Ammon's horn (tissue), 1 donor: ENCODE results near the gene BCAT1.
"Not testable (repeated sequence)": the region's sequence is repeated elsewhere in the genome, so short reads cannot be mapped to it uniquely, and the experiment has no call there.

Source experiments
- DNase-seq: peaks from one replicate; pipeline ENCODE4 v3.0.0-alpha.2; 2016; ENCODE audit warnings: low spot score

BCAT1 gene

DNA sequence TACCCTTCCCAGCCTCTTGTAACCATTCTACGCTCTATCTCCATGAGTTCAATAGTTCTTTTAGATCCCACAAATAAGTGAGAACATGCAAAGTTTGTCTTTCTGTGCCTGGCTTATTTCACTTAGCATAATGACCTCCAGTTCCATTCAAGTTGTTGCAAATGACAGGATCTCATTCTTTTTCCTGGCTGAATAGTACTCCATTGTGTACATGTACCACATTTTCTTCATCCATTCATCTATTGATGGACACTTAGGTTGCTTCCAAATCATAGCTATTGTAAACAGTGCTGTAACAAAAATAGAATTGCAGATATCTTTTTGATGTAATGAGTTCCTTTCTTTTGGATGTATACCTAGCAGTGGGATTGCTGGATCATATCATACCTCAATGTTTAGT, 139.6 kb downstream of the BCAT1 start:
- not testable (repeated sequence) for DNase-seq

GRCh38 chr12:24808651-24809050, 140.2 kb downstream of the BCAT1 start:
- no peak for DNase-seq

- DNase-seq: no peak
These were observed 142.5 kb downstream of the BCAT1 start for GRCh38 chr12:24806386-24806785.

DNA sequence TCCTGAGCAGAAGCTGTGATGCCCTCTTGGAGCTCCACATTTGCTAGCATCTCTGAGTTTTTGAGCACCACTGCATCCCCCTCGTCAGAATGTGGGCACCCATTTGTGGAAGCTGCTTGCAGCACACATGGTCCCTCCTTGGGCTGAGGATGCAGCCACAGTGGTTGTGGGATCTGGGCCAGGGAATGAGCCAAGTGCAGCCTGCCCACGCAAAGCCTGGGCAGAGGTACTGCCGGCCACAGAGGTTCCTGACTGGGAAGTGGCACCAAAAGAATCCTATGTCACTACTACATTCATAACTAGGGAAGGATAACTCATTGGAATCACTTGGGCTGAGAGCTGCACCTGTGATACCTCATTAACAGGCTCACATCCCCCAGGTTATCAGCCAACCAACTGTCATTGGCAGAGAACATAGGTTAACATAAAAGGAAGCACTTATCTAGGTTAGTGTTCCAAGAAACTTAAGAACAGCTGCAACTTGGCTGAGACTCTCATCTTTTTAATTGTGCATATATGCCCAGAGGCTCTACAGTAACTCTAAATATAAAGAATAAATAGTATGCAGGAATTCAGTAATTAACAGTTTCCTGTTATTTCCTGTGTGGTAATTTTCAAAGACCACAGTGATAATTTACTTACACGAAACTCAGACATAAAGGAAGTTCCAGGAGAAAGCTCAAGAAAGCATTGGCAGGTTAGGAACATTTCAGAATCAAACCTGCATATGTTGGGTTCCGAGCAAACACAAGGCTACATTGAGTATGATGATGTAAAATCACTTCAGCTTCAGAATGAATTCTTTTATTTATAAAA, 145.3 kb downstream of the BCAT1 start:
- no peak for DNase-seq

GRCh38 chr12:24798335-24798734, 150.6 kb downstream of the BCAT1 start:
- no peak for DNase-seq

DNA sequence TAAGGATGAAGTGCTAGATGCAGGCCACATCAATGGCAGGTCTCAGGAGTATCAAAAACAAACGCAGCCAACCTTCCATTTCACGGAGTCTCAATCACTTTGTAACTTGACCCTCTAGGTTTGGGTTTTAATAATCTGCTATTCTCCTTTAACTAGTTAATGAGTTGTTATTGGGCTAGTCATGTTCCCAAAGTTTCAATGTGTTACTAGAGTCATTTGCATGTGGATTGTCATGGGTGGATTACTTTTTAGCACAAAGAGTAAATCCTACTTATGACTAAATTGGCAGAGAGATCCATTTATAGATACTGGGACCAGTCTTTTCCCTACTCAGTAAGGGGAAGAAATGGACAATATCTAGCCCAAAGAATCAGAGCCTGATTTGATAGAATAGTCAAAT, 151.0 kb downstream of the BCAT1 start:
- DNase-seq: no peak

DNA sequence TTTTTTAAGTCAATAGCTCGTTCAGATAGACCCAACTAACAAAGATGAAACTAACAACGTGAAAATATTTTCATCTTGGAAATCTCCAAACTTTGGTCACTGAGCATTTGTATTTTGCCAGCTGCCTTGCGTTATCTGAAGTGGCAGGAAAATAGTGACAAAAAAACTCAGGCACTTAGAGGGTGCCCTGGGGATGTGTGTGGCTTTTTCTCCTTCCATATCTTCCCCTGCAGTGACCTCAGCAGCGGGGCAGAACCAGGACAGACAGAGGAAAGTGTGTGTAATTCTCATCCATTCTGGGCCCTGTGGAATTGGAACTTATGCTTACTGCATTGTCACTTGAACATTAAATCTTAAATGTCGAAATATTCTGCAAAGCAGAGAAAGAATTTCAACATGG, 152.0 kb downstream of the BCAT1 start:
- DNase-seq: no peak

DNA sequence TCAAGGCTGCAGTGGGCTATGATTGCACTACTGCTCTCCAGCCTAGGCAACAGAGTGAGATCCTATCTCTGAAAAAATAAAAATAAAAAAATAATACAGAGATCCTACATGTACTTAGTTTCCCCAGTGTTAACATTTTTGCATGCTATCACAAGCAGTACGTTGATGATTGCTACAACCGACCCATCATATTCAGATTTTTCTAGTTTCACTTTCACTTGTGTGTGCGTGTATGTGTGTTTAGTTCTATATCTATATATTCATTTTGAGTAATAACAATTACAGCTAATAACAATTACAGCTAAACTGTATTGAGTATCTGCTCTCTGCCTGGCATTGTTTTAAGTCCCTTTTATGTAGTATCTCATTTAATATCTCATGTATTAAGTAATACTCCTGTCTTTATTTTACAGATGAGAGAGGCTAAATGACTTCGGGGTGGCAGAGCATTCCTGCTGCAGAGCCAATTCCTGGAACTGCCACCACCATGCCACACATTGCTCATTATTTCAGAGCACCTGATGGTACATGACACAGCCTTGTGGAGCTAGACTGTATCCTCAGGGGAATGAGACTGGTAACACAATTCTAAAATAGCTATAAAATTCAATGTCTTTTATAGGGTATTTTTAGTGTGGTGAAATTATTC, 153.1 kb downstream of the BCAT1 start:
- DNase-seq: no peak

GRCh38 chr12:24791622-24792021, 157.3 kb downstream of the BCAT1 start:
- DNase-seq: no peak

DNA sequence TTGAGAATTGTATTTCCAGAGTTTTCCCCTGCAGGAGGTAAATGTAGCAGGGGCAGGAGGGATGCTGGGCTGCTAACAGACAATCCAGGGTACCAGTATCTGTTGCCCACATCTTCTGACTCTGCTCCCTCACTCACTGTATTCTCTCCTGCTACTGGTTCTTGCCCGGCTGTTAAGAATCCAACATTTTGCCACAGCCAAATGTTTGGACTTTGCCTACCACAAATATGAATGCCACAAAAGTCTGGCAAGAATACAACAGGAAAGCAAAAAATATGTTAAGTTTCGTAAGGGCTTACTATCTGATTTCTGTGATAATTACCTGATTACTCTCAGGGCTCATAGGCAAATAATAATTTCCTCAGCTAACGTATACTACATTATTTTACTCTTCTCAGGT, 160.0 kb downstream of the BCAT1 start:
- DNase-seq: no peak

DNA sequence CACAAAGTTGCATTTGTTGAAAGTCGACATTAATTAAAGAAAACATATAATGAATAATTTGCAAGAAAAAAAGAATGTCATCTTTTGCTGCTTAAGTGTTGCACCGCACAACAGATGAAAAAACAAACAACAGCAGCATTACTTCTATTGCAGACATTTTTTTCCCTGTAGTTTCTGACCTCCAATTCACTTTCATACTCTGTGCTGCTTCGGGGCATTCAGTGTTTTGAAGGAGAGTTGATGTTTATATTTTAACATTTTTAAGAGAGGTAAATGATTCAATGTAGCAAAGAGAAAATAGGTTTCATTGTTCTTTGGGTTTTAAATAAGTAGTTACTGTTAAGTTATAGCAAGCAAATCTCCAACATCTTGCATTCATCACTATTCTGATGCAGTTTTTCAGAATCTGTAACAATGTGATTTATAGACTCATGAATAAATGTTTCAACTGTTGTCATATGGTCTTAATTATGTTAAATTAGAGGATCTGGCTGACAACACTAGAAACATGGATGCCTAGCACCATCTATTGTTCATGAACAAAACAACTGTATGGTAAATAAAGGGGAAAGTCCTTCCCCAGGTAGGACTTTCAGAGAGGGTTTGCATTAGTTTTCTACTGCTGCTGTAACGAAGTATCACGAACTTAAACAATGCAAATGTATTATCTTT, 168.1 kb downstream of the BCAT1 start:
- DNase-seq: no peak

GRCh38 chr12:24778486-24779304, 170.2 kb downstream of the BCAT1 start:
- peak; percentile 59 for DNase-seq

GRCh38 chr12:24777359-24777758, 171.5 kb downstream of the BCAT1 start:
- DNase-seq: no peak

DNA sequence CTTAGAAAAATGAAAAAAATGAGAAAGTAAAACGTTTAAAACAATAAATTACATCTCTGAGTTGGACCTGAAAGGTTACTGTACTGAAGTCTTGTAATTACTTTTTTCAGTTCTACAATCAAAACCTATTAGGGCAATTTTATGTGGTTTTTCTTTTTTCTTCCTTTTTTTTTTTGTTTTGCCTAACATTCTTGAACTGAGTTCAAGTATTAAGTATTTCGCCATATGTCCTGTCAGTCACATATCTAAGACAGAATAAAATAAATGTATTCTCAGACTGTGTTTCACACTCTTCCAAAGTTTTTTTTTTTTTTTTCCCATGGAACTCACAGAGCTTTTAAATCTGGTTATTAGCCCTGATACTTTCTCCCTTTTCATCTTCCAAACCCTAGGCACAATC, 172.0 kb downstream of the BCAT1 start:
- DNase-seq: no peak

DNA sequence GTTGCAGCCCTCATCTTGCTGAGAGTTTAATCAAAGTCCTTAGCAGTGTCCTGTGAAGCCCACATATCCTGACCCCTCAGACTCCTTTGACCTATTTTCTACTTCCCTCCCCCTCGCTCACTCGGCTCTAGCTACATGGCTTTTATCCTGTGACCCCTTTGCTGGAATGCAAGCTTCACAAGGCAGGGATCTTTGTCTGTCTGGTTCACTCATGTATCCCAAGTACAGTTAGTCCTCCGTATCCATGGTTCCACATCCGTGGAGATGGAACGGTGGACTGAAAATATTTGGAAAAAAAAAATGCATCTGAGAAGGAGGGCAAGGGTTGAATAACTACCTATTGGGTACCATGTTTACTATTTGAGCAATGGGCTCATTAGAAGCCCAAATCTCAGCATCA, 173.8 kb downstream of the BCAT1 start:
- no peak for DNase-seq

GRCh38 chr12:24773996-24774395, 174.9 kb downstream of the BCAT1 start:
- no peak for DNase-seq

- no peak for DNase-seq
These were observed 176.1 kb downstream of the BCAT1 start for GRCh38 chr12:24772813-24773212.

GRCh38 chr12:24770821-24771220, 178.1 kb downstream of the BCAT1 start:
- no peak for DNase-seq

GRCh38 chr12:24770334-24770733, 178.6 kb downstream of the BCAT1 start:
- no peak for DNase-seq

- DNase-seq: no peak
These were observed 179.2 kb downstream of the BCAT1 start for GRCh38 chr12:24769682-24770081.

- DNase-seq: no peak
These were observed 180.5 kb downstream of the BCAT1 start for GRCh38 chr12:24768415-24768814.

- no peak for DNase-seq
These were observed 181.9 kb downstream of the BCAT1 start for GRCh38 chr12:24767016-24767415.
